MM.1S (cell line): ENCODE data around the gene PLCB2.

ENCODE experiments used
- DNase-seq: peaks from one replicate; pipeline ENCODE4 v3.0.0-alpha.2; 2015
- H2AFZ ChIP-seq: fragments of 300-600 bp; sonication (generic); 2 replicates; pipeline ENCODE4 v1.6.0; 2016; ENCODE audit warnings: antibody characterized with exemption, low read length
- H3F3A ChIP-seq: fragments of 300-600 bp; sonication (generic); 2 replicates; pipeline ENCODE4 v1.6.1; 2016; ENCODE audit warnings: mild to moderate bottlenecking, antibody characterized with exemption, low read length, moderate library complexity, mixed read lengths; ENCODE audit not compliant: insufficient read depth
- H3K27ac ChIP-seq: fragments of 300-600 bp; sonication (generic); 2 replicates; pipeline ENCODE4 v1.5.1; 2016; ENCODE audit warnings: mild to moderate bottlenecking, low read length
- H3K27me3 ChIP-seq: fragments of 300-600 bp; sonication (generic); replicated peaks from 2 replicates; pipeline ENCODE4 v1.6.0; 2016; ENCODE audit warnings: low read length; ENCODE audit not compliant: insufficient read depth
- H3K36me3 ChIP-seq: fragments of 300-600 bp; sonication (generic); replicated peaks from 2 replicates; pipeline ENCODE4 v1.6.1; 2016; ENCODE audit warnings: mild to moderate bottlenecking, low read length, mixed read lengths; ENCODE audit not compliant: insufficient read depth
- H3K4me1 ChIP-seq: fragments of 300-600 bp; sonication (generic); 2 replicates; pipeline ENCODE4 v1.6.1; 2016; ENCODE audit warnings: low read length, mixed read lengths
- H3K4me2 ChIP-seq: fragments of 300-600 bp; sonication (generic); 2 replicates; pipeline ENCODE4 v1.6.0; 2016; ENCODE audit warnings: low read depth, low read length
- H3K4me3 ChIP-seq: fragments of 300-600 bp; sonication (generic); 2 replicates; pipeline ENCODE4 v1.5.1; 2016; ENCODE audit warnings: low read length, mixed read lengths
- H3K79me2 ChIP-seq: fragments of 300-600 bp; sonication (generic); 2 replicates; pipeline ENCODE4 v1.6.1; 2016; ENCODE audit warnings: mixed run types, low read length, mixed read lengths
- H3K9ac ChIP-seq: fragments of 300-600 bp; sonication (generic); 2 replicates; pipeline ENCODE4 v1.6.1; 2016; ENCODE audit warnings: low read length, mixed read lengths
- H3K9me2 ChIP-seq: fragments of 300-600 bp; sonication (generic); replicated peaks from 2 replicates; pipeline ENCODE4 v1.6.1; 2016; ENCODE audit warnings: mild to moderate bottlenecking, low read length, mixed read lengths; ENCODE audit not compliant: insufficient read depth
- H3K9me3 ChIP-seq: fragments of 300-600 bp; sonication (generic); replicated peaks from 2 replicates; pipeline ENCODE4 v1.6.1; 2016; ENCODE audit warnings: mild to moderate bottlenecking, low read length, mixed read lengths; ENCODE audit not compliant: insufficient read depth
- H4K20me1 ChIP-seq: fragments of 300-600 bp; sonication (generic); 2 replicates; pipeline ENCODE4 v1.6.1; 2016; ENCODE audit warnings: mild to moderate bottlenecking, low read length, moderate library complexity, mixed read lengths; ENCODE audit not compliant: insufficient read depth
- CTCF ChIP-seq: fragments of 300-600 bp; sonication (generic); IDR thresholded peaks from 2 replicates; pipeline ENCODE4 v1.5.1; 2016; ENCODE audit warnings: antibody characterized with exemption, low read length, mixed read lengths
- EZH2 ChIP-seq: fragments of 300-600 bp; sonication (generic); optimal IDR thresholded peaks from 2 replicates; pipeline ENCODE3; 2017; ENCODE audit warnings: low read depth, mild to moderate bottlenecking, antibody characterized with exemption, low read length, mixed read lengths
- EZH2phosphoT487 ChIP-seq: fragments of 300-600 bp; sonication (generic); IDR thresholded peaks from 2 replicates; pipeline ENCODE4 v1.6.1; 2018; ENCODE audit warnings: antibody characterized with exemption, low read length

The PLCB2 gene

GRCh38 chr15:40346579-40347558, 39.1 kb upstream of the PLCB2 start:
- no peaks in the 10 kb centered on the region for H3K9me2 ChIP-seq
- H3K4me1 ChIP-seq = no peaks in the 10 kb centered on the region
- no peak overlapping the region for H3K4me2 ChIP-seq
- H4K20me1 ChIP-seq = no peaks in the 10 kb centered on the region
- H2AFZ ChIP-seq = no peak overlapping the region
- no peaks in the 10 kb centered on the region for H3K36me3 ChIP-seq
- TF ChIP-seq EZH2phosphoT487 = no peak
- H3K9ac ChIP-seq = no peak overlapping the region
- H3K79me2 ChIP-seq = no peaks in the 10 kb centered on the region
- H3F3A ChIP-seq = no peaks in the 10 kb centered on the region
- no peak overlapping the region for H3K4me3 ChIP-seq
- no peaks in the 10 kb centered on the region for H3K9me3 ChIP-seq
- no peaks in the 10 kb centered on the region for H3K27me3 ChIP-seq
- no peak for DNase-seq
- H3K27ac ChIP-seq = no peak overlapping the region

DNA sequence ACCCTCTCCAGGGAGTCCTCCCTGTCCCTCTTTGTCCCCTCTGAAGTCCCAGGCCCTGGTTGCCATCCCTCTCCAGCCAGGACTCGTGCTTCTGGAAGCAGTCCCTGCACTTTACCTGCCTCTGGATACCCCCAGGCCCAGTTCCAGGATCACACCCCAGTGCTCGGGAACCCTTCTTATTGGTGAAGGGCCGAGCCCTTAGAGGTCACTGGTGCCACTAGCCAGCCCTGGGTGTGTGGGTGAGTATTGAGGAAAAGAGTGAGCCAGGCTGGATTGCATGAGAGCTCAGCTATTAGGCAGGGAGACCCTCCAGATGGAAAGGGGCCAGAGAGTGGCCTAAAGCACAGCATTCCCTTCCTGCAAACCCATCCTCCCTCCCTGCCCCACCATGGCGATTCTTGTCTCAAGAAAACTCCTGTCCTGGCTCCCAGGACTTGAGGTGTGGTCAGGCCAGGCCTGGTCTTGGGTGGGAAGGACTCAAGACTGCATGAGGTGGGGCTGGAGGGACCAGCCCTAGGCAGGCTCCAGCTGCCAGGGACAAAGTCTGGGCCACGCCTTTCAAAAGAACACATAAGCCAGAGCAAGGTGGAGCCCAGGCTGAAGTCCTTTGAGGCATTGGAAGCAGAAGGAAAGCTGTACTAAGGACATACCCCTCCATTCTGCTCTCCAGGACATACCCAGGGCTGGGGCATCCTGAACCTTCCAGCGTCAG, 38.3 kb upstream of the PLCB2 start:
- H3K4me1 ChIP-seq = no peaks in the 10 kb centered on the region
- H3K27me3 ChIP-seq = no peaks in the 10 kb centered on the region
- H3K27ac ChIP-seq = no peak overlapping the region
- H3K9me2 ChIP-seq = no peaks in the 10 kb centered on the region
- no peaks in the 10 kb centered on the region for H3K79me2 ChIP-seq
- no peaks in the 10 kb centered on the region for H3K36me3 ChIP-seq
- DNase-seq = no peak
- no peak overlapping the region for H3K4me3 ChIP-seq
- no peak overlapping the region for H2AFZ ChIP-seq
- H3F3A ChIP-seq = no peaks in the 10 kb centered on the region
- no peak overlapping the region for H3K4me2 ChIP-seq
- no peaks in the 10 kb centered on the region for H4K20me1 ChIP-seq
- no peak overlapping the region for H3K9ac ChIP-seq
- no peaks in the 10 kb centered on the region for H3K9me3 ChIP-seq
- TF ChIP-seq EZH2 = no peak
- no peak for TF ChIP-seq EZH2phosphoT487
- no peak for TF ChIP-seq CTCF

DNA sequence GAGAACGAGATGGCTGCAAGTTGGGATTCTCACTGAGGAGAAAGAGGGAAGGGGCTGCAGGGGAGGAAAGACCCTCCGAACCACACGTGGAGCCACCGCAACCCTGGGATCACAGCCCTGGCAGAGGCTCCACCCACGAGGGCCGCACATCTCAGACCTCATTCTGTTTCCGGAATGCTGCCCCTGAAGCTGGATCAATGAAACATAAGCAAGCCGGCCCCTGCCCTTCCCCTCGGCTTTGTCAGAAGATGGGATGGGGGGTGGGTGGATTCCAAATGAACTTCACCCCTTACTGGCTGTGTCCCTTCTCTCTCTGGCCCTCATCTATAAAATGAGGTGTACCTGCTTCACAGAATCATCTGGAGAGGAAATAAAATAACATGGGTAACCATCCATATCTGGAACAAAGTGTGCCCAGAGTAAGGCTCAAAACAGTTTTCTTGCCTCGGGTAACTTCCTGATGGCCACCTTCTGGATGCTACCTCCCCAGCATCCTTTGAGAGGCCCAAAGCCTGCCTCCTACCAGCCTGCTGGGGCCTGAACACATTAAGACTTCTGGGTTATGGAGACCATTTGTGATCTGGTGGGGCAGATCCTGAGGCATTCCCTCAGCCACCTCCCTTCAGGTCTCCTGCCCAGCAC, 37.6 kb upstream of the PLCB2 start:
- Histone ChIP-seq H3K9ac (no peak overlapping the region), H2AFZ (no peak overlapping the region), H3K27ac (no peak overlapping the region), H4K20me1 (no peaks in the 10 kb centered on the region), H3K4me2 (no peak overlapping the region), H3K4me1 (no peaks in the 10 kb centered on the region), H3K9me2 (no peaks in the 10 kb centered on the region), H3F3A (no peaks in the 10 kb centered on the region), H3K4me3 (no peak overlapping the region), H3K9me3 (no peaks in the 10 kb centered on the region), H3K36me3 (no peaks in the 10 kb centered on the region), H3K79me2 (no peaks in the 10 kb centered on the region), H3K27me3 (no peaks in the 10 kb centered on the region)
- TF ChIP-seq CTCF (no peak), EZH2 (no peak), EZH2phosphoT487 (no peak)
- no peak for DNase-seq
